HepG2 (cell line): ENCODE data around the gene VPS54. TPM values are rescaled to one million over a fixed set of nuclear protein-coding genes. Genes with fewer than 3 reads are reported as not detected.

ENCODE experiments used
- ATF4 ChIP-seq, 2 experiments: fragments of 450-650 bp in 1 of 2; sonication (generic) in 1 of 2; formaldehyde crosslinking; IDR thresholded peaks; 2 replicates each; pipeline versions ENCODE4 v1.5.0 to v1.8.0; 2020 to 2022; ENCODE audit warnings: mild to moderate bottlenecking in 1 of 2, missing genetic modification reagents in 1 of 2
- BRF2 ChIP-seq: sonication (generic); formaldehyde crosslinking; IDR thresholded peaks from 2 replicates; pipeline ENCODE4 v1.8.1; 2022; ENCODE audit warnings: mild to moderate bottlenecking, missing genetic modification reagents
- CEBPG ChIP-seq: IDR thresholded peaks from 2 replicates; pipeline ENCODE4 v1.6.1; 2016
- ESRRA ChIP-seq: sonication (generic); formaldehyde crosslinking; IDR thresholded peaks from 2 replicates; pipeline ENCODE4 v1.5.1; 2020; ENCODE audit warnings: mild to moderate bottlenecking, low read depth, missing genetic modification reagents
- GMEB2 ChIP-seq: IDR thresholded peaks from 2 replicates; pipeline ENCODE4 v1.6.1; 2016; ENCODE audit warnings: missing biosample characterization, missing genetic modification reagents, low read depth
- HES4 ChIP-seq: sonication (generic); formaldehyde crosslinking; IDR thresholded peaks from 2 replicates; pipeline ENCODE4 v1.9.0; 2021; ENCODE audit warnings: mild to moderate bottlenecking, missing genetic modification reagents, borderline replicate concordance
- IRF2 ChIP-seq: IDR thresholded peaks from 2 replicates; pipeline ENCODE4 v1.6.1; 2018; ENCODE audit warnings: missing genetic modification reagents, missing compliant biosample characterization
- JUN ChIP-seq: sonication (generic); formaldehyde crosslinking; IDR thresholded peaks from 2 replicates; pipeline ENCODE4 v1.4.0; 2020; ENCODE audit warnings: mild to moderate bottlenecking, missing genetic modification reagents
- KLF16 ChIP-seq, 2 experiments: sonication (generic) in 1 of 2; formaldehyde crosslinking in 1 of 2; IDR thresholded peaks; 2 replicates each; pipeline versions ENCODE4 v1.6.1 to v1.8.0; 2016 to 2023; ENCODE audit warnings: missing genetic modification reagents in 2 of 2, missing compliant biosample characterization in 1 of 2
- PAF1 ChIP-seq: IDR thresholded peaks from 2 replicates; pipeline ENCODE4 v1.6.1; 2016; ENCODE audit warnings: missing genetic modification reagents, missing compliant biosample characterization
- PCBP2 ChIP-seq: fragments of 200-400 bp; formaldehyde crosslinking; optimal IDR thresholded peaks from 2 replicates; pipeline ENCODE3; 2018; ENCODE audit warnings: low read length, low read depth; ENCODE audit not compliant: poor library complexity, severe bottlenecking
- PHF8 ChIP-seq: sonication (generic); formaldehyde crosslinking; IDR thresholded peaks from 2 replicates; pipeline ENCODE4 v1.5.0; 2020; ENCODE audit warnings: missing genetic modification reagents
- SALL1 ChIP-seq: sonication (generic); formaldehyde crosslinking; IDR thresholded peaks from 2 replicates; pipeline ENCODE4 v1.8.0; 2022; ENCODE audit warnings: mild to moderate bottlenecking, missing genetic modification reagents
- ZNF563 ChIP-seq: sonication (generic); formaldehyde crosslinking; IDR thresholded peaks from 2 replicates; pipeline ENCODE4 v1.8.0; 2022; ENCODE audit warnings: mild to moderate bottlenecking, moderate library complexity, missing genetic modification reagents
- ZNF619 ChIP-seq: sonication (generic); formaldehyde crosslinking; IDR thresholded peaks from 2 replicates; pipeline ENCODE4 v1.4.0; 2020; ENCODE audit warnings: mild to moderate bottlenecking, missing genetic modification reagents
- ZNF724P ChIP-seq: sonication (generic); formaldehyde crosslinking; IDR thresholded peaks from 2 replicates; pipeline ENCODE4 v1.8.0; 2022; ENCODE audit warnings: missing genetic modification reagents, borderline replicate concordance
- ZNF878 ChIP-seq: sonication (generic); formaldehyde crosslinking; IDR thresholded peaks from 2 replicates; pipeline ENCODE4 v1.8.1; 2023; ENCODE audit warnings: mild to moderate bottlenecking, missing genetic modification reagents, moderate library complexity
- ZSCAN31 ChIP-seq: sonication (generic); formaldehyde crosslinking; IDR thresholded peaks from 2 replicates; pipeline ENCODE4 v1.5.0; 2020; ENCODE audit warnings: low read depth, mild to moderate bottlenecking, missing genetic modification reagents
- ZZZ3 ChIP-seq: sonication (generic); formaldehyde crosslinking; IDR thresholded peaks from 2 replicates; pipeline ENCODE4 v1.4.0; 2020; ENCODE audit warnings: missing genetic modification reagents, mild to moderate bottlenecking, borderline replicate concordance
- polyA plus RNA-seq, 8 experiments: library from polyadenylated mRNA; depleted of rRNA in 3 of 8; stranded (reverse) in 7 of 8; unstranded in 1 of 8; fragments of >200 nt; fragmentation: Illumina TruSeq in 4 of 8; extraction: Trizol in 4 of 8; gene quantifications; 2 replicates each; pipeline versions ENCODE4 v1.2.1 to v1.2.3, GENCODE V29; 2011 to 2016; ENCODE audit warnings: low read depth in 4 of 8, missing spikeins in 1 of 8, mixed read lengths in 1 of 8; ENCODE audit not compliant: insufficient read depth in 1 of 8
- total RNA-seq, 5 experiments: library from RNA; depleted of rRNA; stranded (reverse); fragments of >200 nt; fragmentation: Illumina TruSeq; extraction: Trizol; gene quantifications; 2 replicates each; pipeline ENCODE4 v1.2.3, GENCODE V29; 2016; ENCODE audit warnings: low read depth in 1 of 5
- TF ChIP-seq, protein P1 (sequence below): sonication (generic); formaldehyde crosslinking; IDR thresholded peaks from 2 replicates; pipeline ENCODE4 v1.4.0; 2020; ENCODE audit warnings: missing genetic modification reagents; ENCODE audit errors: not compliant biosample characterization
- TF ChIP-seq, protein P2 (sequence below): sonication (generic); formaldehyde crosslinking; IDR thresholded peaks from 2 replicates; pipeline ENCODE4 v1.4.0; 2020; ENCODE audit warnings: mild to moderate bottlenecking, missing genetic modification reagents

VPS54 gene
- total and polyA plus RNA-seq, 2 of the 13 experiments (the other 11 are each of a cell fraction or from before 2014, with no cell fraction given) = 64.7 to 77.5 TPM

DNA sequence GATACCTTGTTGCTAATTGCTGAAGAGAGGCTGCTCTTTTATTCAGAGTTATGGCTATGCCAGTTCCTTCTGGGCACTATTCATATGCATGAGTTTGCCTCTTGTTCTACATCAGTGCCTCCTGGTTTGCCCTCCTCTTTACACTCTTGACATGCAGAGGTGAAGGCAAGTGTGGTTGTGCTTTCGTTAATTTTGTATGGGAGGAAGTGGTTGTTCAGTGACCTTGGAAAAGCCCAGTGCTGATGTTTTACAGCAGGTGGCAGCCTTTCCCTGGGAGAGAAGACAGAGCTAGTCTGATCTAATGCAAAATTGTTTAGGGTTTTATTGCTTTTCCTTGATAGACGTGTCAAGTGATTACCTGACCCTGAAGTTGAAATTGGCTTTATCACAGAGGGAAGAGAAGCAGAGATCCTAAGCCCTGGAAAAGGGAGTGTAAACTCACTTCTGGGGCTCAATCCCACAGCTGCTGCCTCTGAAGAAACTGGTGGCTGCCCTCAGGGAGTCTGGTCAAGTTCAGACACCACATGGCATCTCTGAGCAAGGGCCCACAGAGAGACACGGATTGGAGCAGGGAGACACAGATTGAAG is 30.5 kb upstream of the VPS54 start (continued):
- peak; percentile 78 for TF ChIP-seq IRF2 (CRISPR knock-in tag)
- TF ChIP-seq CEBPG = peak; percentile 34; the same call in 1 of the 2 replicates
- peak; percentile 38; the same call in 1 of the 2 replicates for TF ChIP-seq ESRRA (CRISPR knock-in tag)
- no peak for TF ChIP-seq PAF1
- TF ChIP-seq ZNF619 = peak; percentile 95
- TF ChIP-seq SALL1 = no peak; the same call in 1 of the 2 replicates
- TF ChIP-seq ZNF724P (CRISPR knock-in tag) = no peak
- no peak for TF ChIP-seq GMEB2 (CRISPR knock-in tag)
- no peak for TF ChIP-seq ZNF563 (CRISPR knock-in tag)
- no peak for TF ChIP-seq JUN (CRISPR knock-in tag)
- TF ChIP-seq ATF4 (CRISPR knock-in tag; IDR thresholded peaks at IDR 0.05) = no peak
- no peak for TF ChIP-seq PCBP2
- no peak for TF ChIP-seq PHF8 (CRISPR knock-in tag)
- TF ChIP-seq ZSCAN31 (CRISPR knock-in tag) = no peak
- TF ChIP-seq, protein P1, sequence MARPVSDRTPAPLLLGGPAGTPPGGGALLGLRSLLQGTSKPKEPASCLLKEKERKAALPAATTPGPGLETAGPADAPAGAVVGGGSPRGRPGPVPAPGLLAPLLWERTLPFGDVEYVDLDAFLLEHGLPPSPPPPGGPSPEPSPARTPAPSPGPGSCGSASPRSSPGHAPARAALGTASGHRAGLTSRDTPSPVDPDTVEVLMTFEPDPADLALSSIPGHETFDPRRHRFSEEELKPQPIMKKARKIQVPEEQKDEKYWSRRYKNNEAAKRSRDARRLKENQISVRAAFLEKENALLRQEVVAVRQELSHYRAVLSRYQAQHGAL (CRISPR knock-in tag) = no peak
- TF ChIP-seq, protein P2, sequence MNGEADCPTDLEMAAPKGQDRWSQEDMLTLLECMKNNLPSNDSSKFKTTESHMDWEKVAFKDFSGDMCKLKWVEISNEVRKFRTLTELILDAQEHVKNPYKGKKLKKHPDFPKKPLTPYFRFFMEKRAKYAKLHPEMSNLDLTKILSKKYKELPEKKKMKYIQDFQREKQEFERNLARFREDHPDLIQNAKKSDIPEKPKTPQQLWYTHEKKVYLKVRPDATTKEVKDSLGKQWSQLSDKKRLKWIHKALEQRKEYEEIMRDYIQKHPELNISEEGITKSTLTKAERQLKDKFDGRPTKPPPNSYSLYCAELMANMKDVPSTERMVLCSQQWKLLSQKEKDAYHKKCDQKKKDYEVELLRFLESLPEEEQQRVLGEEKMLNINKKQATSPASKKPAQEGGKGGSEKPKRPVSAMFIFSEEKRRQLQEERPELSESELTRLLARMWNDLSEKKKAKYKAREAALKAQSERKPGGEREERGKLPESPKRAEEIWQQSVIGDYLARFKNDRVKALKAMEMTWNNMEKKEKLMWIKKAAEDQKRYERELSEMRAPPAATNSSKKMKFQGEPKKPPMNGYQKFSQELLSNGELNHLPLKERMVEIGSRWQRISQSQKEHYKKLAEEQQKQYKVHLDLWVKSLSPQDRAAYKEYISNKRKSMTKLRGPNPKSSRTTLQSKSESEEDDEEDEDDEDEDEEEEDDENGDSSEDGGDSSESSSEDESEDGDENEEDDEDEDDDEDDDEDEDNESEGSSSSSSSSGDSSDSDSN (CRISPR knock-in tag) = no peak
- TF ChIP-seq ZNF878 (CRISPR knock-in tag) = no peak
- no peak; the same call in 1 of the 2 replicates for TF ChIP-seq ZZZ3 (CRISPR knock-in tag)
- no peak for TF ChIP-seq HES4 (CRISPR knock-in tag)
- TF ChIP-seq BRF2 = no peak
- peak in 1 of 2 experiments; percentile 54; a peak in 1 of 4 replicates for TF ChIP-seq KLF16 (CRISPR knock-in tag; IDR thresholded peaks at IDR 0.05)
